Embryonic facial prominence (tissue), 1 donor: Measurements from ENCODE around the gene METAP1D.
A peak's percentile ranks its signal among the peaks of the same experiment; 100 is the strongest.

Experiments
- DNase-seq: peaks from one replicate; pipeline ENCODE4 v3.0.0-alpha.2; 2016; ENCODE audit errors: extremely low spot score

METAP1D gene

DNA sequence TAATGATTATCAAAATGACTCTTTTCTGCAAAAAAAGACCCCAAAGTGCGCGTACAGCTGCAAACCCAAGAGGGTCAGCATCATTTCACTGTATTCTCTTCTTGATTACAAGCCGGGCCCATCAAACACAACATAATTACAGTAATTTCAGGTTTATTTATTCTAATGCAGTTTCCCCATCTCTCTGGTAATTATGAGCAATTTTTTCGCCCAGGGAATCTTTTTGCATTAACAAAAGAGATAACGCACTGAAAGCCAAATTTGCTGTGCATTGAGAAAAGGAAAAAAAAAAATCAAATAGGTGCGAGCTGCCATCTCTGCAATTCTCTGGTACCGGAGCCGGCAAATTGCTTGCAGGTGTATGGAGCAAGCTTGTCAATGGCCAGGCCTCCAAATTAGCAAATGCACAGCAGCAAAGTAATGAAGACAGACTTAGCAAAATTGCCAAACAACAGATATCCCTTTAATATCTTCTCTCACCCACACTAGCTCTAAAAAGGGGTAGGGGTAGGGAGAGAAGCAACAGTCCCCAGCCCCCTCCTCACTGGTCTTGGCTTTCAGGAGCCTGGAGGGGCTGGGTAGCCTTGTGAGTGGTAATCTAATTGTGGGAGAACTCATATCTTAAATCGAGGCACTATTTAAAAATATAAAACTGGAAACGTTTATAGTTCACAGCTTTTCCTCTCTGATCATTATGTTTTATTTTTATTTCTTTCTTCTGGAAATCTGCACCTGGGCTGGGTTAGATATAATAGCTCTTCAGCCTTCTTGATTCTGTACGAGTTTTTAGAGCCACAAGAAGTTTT lies 92.2 kb downstream of the METAP1D start:
- DNase-seq, result no peak

DNA sequence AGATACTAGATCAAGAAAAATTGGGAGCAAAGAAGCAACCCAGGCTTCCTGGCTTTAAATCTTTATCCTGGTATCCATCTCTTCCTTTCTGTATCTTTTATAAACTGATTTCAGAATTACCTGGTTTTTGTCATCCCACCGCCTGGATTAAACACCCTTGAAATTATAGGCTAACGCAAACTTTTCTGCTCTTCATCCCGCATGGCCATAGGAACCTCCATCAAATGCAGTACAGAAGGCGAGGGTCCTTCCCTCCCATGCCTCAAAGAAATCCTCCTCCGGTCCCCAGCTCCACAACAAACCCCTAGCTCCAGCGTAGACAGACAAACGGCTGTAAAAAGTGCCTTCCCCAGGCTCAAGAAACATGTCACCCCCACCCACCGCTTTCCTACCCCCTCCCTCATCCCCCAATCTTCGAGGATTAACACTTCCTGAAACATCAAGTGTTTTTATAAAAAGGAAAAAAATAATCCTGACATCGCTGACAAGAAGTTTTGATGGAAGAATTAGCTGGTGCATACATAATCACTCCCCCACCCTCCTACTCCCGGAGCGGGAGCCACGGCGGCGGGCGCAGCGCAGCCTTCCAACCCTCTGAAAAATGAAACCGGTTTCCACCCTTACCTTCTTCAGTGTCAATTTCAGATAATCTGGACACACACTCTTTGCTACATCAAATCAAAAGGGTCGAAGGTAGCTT lies 93.1 kb downstream of the METAP1D start:
- no peak for DNase-seq

DNA sequence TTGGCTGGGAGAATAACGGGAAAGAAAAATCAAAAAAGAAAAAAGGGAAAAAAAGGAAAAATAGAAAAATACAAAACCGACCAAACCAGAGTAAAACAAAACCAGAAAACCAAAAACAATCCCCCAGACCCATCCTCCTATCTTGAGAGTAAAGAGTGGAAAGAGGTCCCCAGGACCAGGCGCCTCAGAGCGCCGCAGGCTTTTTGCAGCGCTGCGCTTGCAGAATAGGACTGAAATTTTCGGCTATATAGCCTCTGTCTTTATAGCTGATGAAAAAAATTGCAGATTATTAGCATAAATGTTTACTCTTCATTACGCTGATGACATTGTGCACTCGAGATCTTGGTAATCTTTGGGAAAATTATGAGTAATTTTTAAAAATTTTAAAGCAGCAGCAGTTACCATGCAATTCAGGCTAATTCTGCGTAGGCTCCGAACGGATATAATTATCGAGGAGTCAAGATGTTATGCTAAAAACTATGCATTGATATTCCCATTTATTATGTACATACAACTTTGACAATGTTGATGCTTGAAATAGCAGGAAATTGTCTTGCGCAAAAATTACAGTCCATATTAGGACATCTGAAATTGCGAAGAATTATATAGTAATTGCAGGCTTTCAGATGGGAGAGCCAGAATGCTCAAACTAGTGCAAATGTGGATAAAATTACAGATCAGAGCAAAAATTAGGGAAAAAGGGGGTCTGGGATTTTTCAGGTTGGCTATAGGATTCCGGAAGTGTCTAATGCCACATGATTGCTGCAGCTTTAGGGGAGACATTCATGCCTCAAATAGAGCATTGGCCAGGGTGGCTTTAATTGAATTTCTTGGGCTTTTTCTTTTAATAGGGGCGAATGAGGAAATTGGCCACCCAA lies 93.9 kb downstream of the METAP1D start:
- DNase-seq, result no peak

DNA sequence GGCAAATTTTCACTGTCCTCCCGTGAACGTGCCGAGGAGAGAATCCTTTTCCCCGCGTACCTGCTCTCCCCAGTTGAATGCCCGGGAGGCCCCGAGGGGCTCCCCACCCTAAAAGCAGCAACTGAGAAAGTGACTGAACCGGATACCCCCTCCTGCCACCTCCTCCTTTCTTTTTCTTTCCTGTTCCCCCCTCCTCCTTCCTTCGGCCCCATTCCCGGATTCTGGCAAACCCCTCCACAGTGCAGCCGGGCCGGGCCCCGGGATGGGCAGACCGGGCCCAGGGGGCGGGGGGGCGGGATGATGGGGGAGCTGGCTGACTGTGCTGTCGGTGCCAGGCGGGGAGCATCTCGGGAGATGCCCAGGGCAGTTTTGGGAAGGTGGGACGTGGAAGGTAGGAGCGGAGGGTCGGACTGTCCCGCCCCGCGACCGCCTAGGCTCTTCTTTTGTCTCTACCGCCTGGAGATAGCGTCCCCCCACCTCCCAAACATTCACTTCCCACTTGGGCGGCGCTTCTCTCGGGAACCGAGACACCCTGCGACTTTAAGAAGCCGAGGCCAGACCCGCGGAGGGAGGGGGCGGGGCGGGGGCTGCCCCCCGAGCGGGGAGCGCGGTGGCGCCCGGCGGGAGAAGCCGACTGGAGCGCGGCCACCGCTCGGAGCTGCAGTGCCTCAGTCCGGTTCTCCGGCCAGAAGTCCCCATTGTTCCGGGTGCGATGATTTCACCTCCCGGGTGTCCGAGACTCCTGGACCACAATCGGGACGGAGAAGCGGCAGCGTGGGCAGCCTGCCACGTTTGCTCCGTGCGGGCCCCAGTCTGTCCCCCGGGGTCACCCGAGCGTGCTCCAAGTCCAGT lies 94.8 kb downstream of the METAP1D start:
- DNase-seq, result no peak

DNA sequence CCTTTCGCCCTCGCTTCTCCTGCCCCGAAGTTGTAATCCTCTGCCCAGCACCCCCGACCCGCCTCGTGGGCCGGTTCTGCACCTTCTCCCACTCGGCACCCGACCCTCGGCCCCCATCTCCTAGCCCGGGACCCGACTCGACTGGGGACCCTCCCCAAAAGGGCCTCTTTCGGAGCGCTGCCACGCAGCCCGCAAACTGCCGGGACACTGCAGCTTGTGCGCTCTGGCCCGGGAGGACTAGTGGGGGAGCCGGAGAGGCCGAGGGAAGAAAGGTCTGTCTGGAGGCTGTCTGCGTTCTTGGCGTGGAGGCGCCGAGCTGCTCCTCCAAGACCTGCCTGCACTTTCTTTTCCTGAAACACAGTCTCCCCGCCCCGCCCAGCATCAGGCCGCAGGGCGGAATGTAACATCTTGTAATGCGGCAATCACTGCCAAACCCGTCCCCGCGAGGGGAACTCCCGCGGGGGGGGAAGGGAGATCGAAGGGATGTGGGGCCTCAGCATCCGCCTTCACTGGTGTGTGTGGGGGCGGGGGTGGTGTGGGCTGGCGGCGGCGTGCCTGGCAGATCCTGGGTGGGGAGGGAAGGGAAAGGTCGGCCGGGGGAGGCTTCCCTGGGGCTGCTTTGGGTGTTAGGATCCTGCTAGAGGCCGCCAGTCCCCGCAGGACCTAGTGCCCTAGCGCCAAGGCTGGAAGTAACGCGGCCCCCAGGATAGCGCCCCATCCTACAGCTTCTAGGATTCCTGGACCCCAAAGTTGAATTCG lies 95.6 kb downstream of the METAP1D start:
- DNase-seq, result no peak

DNA sequence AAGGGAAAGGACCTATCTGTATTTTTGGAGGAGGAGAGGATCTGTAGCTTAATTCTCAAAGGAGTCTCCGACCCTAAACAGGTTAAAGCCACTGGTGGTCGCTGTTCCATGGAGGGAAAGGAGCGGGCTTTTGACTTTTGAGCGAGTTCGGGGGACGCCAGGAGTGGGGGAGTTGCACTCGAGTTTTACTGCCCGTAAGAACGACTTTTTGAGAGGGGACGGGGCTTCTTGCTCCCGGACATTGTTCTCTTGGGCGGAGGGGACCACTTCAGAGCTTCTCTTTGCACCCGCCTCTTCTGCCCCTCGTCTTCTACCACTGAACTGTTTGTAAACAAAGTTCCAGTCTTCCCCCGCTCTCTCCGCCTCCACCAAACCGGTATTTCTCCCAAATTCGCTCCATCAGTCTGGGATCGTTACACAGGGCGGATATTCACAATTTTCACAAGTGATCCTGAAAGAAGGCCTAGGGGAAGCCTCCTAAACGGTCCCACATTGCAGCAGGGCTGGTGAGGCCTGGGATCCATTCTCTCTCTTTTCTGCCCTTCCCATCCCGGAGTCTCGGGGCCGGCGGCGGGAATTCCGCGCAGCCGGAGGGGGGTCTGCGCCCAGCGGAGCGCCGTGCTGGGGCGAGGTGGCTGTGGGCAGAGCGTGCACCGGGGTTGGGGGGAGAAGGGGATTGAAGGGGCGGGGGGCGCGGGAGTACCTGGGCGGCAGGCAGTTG lies 96.3 kb downstream of the METAP1D start:
- no peak for DNase-seq

DNA sequence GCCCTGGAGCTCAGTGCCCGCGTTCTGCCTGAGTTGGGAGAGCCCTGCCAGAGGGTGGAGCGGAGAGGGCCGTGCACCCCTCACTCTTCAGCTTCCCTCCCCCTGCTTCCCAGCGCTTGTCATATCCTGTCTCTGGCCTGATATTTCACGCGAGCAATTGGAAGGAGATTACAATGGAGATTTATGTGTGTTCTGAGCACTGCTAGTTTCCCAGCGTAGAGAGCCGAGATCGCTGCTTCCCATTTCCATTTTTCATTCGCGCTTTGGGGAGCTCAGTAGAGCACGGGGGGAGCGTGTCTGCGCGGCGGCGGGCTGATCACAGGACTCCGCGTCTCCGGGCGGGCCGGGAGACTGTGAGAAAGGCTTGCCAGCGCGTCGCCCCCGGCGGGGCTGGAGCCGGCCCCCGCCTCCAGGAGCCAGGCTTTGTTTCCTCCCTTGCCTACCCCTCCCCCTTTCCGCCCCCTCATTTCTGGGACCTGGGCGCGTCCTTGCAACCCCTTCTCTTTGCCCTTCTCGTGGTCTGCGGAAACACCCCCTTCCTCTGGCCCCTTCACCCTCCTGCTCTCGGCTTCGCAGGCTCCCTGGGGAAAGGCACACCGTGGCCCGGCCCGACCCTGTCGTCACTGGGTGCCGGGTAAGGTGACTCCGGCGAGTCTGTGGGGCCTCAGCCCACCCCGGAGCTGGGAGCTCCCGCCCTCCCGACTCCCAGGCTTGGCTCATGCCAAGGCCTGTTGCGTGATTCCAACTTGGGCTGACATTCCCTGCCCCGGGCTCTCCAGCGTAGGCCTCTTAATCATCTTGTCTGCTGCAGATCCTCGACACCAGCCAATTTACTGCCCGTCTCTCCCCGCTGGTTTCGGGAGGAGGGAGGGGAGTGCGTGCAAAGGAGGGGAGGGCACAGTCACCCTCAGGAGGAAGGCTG lies 97.1 kb downstream of the METAP1D start:
- DNase-seq, result no peak

DNA sequence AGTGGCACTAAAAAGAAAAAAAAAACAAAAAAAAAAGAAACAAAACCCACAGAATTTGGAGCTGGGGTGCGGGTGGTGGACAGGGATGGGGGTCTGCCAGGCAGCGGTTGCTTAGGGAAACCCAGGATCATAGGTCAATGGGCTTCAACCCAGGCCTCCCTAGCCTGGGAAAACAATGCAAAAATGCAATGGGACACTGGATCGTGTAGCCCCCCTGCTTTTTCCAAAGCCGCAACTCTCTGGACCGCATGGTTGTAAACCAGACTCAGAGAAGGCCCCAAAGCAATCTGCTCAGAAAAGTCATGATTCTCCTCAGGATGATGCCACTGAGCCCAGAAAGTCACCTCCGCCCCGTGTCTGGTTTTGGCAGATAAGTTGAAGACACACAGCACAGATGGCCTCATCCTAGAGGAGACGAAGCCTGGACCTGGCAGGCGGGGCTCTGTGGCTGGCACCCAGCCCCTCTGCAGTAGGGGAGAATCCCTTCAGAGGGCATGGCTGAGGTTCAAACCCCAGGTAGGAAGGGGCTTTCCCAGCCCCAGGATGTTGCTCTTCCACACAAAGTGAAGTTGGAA lies 97.9 kb downstream of the METAP1D start:
- DNase-seq, result no peak

DNA sequence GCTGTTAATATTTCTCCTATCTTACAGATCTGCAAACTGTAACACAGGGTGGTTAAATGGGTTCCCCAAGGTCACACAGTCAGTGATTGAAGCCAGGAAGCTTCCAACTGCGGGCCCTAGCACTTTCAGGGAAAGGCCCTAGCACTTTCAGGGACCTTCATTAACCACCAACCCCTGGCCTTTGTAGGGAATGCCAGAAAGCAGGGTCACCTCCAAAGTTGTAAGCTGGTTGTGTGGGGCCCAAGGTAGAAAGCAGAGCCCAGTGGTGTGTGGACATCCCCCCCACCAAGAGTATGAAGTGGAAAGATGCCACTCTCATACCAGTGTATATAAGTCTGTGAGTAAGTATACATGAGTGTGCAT lies 98.5 kb downstream of the METAP1D start:
- DNase-seq, result no peak

DNA sequence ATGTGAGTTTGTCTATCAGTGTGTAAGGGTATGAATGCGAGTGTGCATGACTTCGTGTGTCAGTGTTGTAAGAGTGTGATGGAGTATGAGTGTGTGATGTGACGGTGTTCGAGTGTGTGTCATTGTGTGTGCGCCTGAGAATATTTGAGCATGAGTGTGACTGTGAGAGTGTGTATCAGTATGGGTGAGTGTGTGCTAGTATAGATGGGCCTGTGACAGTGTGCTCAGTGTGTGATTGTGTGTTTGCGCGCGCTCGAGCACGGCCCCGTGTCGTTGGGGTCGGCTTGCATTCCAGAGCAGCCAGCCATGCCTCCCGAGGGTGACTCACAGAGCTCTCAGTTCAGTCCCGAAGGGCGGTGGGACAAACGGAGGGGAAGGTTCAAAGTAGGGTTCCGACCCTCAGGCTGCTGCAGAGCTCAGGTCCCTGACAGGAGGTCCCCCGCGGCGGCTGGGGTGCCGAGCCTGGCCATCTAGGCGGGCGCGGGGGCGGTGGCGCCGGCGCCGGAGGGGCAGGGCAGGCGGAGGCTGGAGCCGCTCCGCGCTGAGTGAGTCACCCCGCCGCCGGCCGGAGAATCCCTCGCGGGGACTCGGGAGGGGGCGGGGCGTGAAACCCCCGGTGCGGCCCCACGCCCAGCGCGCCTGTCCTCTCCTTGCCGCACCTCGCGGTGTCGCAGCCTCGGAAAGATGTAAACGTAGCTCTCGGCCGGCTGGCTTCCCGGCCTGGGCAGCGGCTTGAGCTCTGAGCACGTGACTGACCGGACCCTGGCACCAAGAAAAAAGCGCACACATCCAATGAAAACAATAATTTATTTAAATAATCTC lies 99.1 kb downstream of the METAP1D start:
- DNase-seq, result peak; percentile 5

DNA sequence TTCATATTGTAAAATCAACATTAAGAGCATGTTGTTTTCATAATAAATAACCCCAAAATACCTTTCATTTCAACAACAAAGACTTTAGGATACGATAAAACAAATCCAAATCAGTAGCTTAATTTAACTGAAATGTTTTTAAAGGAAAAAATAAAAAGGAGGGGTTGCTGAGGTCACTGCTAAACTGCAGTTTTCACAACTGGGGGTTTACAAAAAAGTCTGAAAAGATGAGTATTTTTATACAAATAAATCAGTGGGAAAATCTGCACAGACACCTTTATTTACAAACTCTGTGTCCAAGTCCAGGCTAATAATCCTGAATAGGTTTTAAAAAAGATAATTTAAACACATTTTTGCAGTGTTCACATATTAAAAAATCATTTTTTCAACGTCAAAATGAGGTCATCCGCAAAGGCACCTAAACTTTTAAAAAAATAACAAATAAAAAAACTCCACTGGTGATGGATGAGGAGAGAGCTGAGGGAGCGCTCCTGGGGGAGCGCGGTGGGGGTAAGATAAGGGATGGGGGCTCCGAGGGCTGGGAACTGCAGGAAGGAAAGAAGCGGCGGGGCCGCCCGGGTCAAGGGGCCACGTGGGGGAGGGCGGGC lies 99.8 kb downstream of the METAP1D start:
- peak; percentile 3 for DNase-seq

DNA sequence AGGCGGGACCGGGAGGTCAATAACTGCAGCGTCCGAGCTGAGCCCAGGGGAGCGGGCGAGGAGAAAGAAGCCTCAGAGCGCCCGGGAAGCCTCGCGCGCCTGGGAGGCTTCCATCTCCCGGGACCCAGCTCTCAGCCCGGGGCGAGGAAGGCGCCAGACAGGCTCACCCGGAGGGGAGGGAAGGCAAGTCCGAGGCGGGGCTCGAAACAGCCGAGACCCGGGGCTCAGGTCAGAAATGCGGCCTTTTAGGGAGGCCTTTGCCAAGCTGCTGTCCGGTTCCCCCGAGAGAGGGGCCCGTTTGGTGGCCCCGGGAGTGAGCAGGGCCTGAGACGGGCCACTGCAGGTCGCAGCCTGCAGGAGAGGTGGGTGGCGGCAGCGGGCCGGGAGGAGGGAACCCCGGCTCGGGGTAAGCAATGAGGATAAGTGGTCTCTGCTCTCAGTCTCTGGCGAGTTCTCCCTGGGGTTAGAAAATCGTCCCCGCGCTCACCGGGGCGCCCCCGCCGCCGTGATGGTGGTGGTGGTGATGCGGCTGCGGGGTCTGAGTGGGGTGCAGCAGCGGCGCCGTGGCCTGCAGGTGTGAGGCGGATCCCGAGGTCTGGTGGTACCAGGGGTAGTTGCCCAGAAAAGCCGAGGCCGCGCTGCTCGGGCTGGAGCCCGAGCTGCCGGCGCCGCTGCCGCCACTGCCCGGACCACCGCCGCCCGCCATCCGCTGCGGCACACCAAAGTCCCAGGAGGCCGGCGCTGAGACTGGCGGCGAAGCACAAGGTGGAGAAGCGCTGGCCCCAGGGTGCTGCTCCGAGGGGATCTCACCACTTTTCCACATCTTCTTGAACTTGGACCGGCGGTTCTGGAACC lies 100.6 kb downstream of the METAP1D start:
- peak; percentile 5 for DNase-seq

DNA sequence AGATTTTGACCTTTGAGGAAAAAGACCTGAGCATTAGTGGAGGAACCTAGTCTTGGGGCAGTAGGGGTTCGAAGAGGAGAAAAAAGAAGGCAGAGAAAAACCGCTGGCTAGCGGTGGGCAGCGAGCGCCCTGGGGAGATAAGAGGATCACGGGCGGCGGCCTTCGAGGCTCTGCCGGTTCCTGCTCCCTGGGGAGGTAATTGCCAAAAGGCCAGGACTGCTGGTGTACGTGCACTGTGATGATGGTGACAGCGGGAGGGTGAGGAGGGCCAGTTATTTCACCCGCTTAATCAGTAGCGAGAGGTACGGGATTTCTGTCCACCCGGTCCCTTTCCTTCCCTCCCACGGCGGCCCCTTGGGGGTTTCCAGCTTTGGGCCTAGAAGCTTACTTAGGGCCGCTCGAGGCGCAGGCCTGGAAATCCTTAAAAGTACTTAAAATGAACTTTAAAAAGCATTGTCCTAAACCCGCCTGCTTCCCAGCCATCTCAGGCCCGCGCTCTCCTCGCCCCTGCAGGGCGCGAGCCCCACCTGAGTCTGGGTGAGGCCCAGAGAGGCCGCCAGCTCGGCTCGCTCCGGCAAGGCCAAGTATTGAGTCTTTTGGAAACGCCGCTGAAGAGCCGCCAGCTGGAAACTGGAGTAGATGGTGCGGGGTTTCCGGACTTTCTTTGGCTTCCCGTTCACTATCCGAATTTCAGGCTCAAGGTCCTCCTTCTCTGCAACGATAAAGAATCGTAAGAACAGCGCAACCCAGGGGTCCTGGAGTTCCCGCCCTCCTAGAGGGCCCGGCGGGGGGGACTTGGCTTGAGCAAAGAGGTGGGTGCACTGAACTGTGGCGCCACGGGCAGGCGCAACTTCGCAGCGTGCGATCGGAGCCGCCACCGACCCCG lies 101.4 kb downstream of the METAP1D start:
- no peak for DNase-seq

DNA sequence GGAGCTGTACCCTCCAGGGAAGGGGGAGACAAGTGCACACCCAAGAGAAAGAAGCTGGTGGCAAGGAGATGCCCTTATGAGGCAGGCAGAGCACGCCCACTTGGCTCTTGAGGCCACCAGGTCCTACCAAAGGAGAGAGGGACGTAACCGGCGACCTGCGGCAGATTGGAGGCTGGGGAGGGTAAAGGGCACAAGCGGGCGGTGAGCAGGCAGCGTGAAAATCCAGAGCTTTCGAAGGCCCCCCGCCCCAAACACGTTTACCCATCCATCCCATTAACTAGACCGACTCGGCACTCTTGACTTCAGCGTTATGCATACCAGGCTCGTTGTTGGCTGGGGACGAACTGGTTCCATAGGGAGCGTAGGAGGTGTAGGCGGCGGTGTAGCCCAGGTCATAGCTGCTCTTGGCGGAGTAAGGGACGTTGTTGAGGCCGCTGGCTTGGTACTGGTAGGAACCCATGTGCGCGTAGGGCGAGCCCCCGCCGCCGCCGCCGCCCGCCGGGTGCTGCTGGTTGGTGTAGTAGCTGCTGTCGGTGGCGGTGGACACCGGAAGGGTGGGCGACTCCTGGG lies 102.2 kb downstream of the METAP1D start:
- DNase-seq, result no peak
